Activated naive CD4-positive, alpha-beta T cell treated with anti-CD3 and anti-CD28 coated beads, Interleukin-2, amount 50 U/mL, for 24 hours (primary cell): ENCODE measurements around the gene DGLUCY.
A peak's percentile ranks its signal among the peaks of the same experiment; 100 is the strongest.
"Not testable (repeated sequence)": the region's sequence is repeated elsewhere in the genome, so short reads cannot be mapped to it uniquely, and the experiment has no call there.

Experiments
- H3K27ac Mint-ChIP-seq: one replicate; pipeline ENCODE4 v1.8.0; 2021; ENCODE audit warnings: mild to moderate bottlenecking, mixed read lengths
- H3K27me3 Mint-ChIP-seq: one replicate; pipeline ENCODE4 v1.8.0; 2021; ENCODE audit warnings: mixed read lengths
- H3K36me3 Mint-ChIP-seq: one replicate; pipeline ENCODE4 v1.8.0; 2021; ENCODE audit warnings: mixed read lengths
- H3K4me1 Mint-ChIP-seq: one replicate; pipeline ENCODE4 v1.8.0; 2021; ENCODE audit warnings: mixed read lengths
- H3K4me3 Mint-ChIP-seq: one replicate; pipeline ENCODE4 v1.8.0; 2021; ENCODE audit warnings: mild to moderate bottlenecking, mixed read lengths
- H3K9me3 Mint-ChIP-seq: one replicate; pipeline ENCODE4 v1.8.0; 2021; ENCODE audit warnings: mixed read lengths

The DGLUCY gene

DNA sequence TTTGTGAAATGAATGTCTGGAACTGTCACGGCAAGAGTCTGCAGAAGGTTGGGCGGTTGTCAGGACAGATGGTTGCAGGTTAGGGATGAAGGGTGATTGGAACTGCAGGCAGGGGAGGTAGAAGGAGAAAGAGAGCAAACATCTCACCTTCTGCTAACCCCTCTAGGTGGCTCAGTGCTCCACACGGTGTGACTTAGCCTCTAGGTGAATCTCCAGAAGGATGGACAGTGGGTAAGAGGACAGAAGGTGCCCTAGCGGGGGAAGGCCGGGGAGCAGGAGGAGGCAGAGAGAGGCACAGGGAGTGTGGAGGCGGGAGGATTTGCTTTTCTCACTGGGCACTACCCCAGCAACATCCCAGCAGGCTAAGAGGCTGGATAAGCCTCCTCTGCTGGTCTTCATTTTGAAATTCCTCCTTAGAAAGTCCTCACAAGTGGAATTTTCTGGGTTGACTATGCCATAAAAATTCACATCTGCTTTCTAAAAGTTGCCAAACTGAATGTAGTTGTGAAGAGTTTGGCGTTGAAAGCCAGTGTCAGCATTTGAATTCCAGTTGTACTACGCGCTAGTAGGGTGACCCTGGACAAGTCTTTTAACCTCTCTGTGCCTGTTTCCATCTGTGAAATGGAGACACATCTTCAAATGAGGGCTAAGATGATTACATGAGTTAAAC lies 141.3 kb downstream of the DGLUCY start:
- no peaks in the 10 kb centered on the region for H3K36me3 Mint-ChIP-seq
- peak overlapping the region; percentile 76 for H3K27ac Mint-ChIP-seq
- H3K27me3 Mint-ChIP-seq: no peaks in the 10 kb centered on the region
- no peaks in the 10 kb centered on the region for H3K9me3 Mint-ChIP-seq
- H3K4me3 Mint-ChIP-seq: peak overlapping the region; percentile 87
- peaks cover 67% of the 10 kb centered on the region for H3K4me1 Mint-ChIP-seq

DNA sequence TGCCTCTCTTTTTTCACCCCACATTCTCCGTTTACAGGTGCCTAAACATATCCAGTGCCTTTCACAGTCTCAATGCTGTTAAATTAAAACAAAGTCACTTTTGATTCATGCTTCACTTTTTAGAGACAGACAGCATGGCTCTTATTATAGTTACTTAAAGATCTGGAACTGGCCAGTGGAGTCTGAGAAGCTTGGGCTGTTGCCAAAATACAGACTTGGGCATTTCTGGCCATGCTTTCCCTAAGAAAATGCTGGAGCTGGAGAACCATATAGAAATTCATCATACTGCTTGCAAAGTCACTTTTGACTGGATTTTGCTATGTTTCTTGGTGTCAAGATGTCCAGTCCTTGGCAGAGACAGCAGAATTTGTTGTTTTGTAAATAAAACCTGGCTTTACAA lies 142.8 kb downstream of the DGLUCY start:
- Mint-ChIP-seq H3K9me3 (no peaks in the 10 kb centered on the region), H3K36me3 (no peaks in the 10 kb centered on the region), H3K27me3 (no peaks in the 10 kb centered on the region), H3K4me1 (peaks cover 64% of the 10 kb centered on the region), H3K27ac (no peak overlapping the region), H3K4me3 (no peak overlapping the region)

DNA sequence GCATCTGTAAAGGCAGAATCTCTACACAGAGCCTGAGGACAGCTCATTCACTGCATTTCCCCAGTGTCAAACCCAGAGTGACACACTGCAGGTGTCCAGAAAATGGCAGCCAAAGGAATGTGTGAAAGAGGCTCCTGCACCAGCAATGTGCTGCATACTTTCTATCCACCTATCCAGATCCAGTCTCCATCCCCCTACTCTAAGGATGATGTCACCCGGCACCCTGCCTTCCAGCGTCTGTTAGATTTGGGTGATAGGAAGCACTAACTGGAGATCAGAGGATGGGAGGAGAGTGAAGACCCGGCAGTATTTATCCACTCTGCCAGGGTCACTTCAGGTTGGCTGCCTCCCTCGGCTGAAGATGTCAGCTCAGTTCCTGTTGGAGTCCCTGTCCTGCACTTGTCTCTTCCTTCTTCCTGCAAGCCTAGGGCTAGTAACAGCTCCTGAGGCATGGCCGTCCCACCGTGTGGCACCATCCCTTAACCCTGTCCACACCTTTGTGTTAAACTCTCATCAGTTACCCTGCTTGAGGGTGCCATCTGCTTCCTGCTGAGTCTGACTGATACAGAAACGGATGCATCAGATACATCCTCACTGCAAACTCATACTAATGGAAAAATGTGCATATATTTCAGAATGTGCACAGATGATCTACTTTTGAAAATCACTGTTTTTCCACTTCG lies 143.6 kb downstream of the DGLUCY start:
- Mint-ChIP-seq H3K4me1 (peaks cover 57% of the 10 kb centered on the region), H3K27me3 (no peaks in the 10 kb centered on the region), H3K9me3 (no peaks in the 10 kb centered on the region), H3K27ac (no peak overlapping the region), H3K4me3 (no peak overlapping the region), H3K36me3 (no peaks in the 10 kb centered on the region)

DNA sequence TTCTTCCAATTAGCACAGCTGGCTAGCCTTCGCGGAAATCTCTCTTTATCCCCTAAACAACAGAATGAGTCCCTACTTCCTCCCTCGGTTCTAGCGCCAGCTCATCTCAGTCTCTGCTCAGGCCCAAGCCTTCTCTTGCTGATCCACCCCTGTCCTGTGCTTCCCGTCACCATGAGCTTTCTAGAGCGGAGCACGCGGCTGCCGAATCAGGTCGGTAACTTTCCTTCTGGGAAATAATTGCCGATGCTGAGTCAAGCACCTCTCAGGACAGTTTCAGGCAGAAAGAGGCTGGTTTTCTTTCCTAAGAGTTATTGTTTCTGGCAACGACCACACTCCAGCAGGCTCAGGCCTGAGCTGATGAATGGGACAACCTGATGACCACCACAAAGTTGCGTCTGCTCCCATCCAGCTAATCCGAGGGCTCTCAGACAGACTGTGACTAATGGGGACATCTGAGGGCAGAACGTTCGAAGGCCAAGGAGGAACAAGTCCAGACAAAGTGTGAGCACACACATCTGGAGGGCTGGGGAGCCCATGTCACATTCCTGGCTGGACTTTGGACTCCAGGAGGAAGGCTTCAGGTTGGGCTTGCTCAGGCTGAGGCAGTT lies 144.2 kb downstream of the DGLUCY start:
- Mint-ChIP-seq H3K9me3 (no peaks in the 10 kb centered on the region), H3K4me3 (no peak overlapping the region), H3K4me1 (peaks cover 56% of the 10 kb centered on the region), H3K27ac (no peak overlapping the region), H3K27me3 (no peaks in the 10 kb centered on the region), H3K36me3 (no peaks in the 10 kb centered on the region)

DNA sequence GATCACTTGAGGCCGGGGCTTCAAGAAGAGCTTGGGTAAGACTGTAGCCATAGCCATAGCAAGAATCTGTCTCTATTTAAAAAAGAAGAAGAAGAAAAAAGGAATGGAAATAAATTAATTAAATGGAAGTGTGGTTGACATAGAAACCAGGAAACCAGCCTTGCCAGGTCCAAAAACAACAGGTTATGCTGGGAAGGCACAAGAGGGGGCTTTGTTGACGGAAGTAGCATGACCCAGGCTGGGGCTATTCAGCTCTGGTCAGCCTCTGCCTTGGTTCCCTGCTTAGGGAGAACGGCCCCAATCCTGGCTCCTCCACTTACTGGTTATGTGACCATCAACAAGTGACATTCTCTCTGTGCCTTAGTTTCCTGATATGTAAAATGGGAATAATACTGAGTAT lies 145.0 kb downstream of the DGLUCY start:
- no peak overlapping the region for H3K4me3 Mint-ChIP-seq
- H3K27me3 Mint-ChIP-seq: no peaks in the 10 kb centered on the region
- H3K36me3 Mint-ChIP-seq: no peaks in the 10 kb centered on the region
- no peaks in the 10 kb centered on the region for H3K9me3 Mint-ChIP-seq
- H3K27ac Mint-ChIP-seq: peak overlapping the region; percentile 17
- peaks cover 63% of the 10 kb centered on the region for H3K4me1 Mint-ChIP-seq

DNA sequence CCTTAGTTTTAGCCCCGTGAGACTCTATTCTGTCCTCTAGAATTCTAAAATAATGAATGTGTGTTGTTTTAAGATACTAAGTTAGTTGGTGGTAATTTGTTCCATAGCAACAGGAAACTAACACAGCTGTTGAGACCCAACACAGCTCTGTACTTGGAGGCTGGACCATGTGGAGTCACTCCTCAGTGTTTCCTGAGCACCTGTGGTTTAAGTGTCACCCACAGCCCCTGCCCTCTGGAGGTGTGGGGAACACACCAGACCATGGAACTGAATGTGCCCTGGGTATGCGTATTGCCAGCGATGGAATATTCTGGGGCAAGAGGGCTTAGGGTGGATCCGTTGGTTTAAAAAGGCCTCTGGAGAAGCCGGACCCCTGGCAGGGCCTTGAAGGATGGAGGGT lies 147.2 kb downstream of the DGLUCY start:
- Mint-ChIP-seq H3K27me3 (no peaks in the 10 kb centered on the region), H3K4me3 (peak overlapping the region; percentile 15), H3K4me1 (peaks cover 60% of the 10 kb centered on the region), H3K27ac (peak overlapping the region; percentile 16), H3K9me3 (no peaks in the 10 kb centered on the region), H3K36me3 (no peaks in the 10 kb centered on the region)

DNA sequence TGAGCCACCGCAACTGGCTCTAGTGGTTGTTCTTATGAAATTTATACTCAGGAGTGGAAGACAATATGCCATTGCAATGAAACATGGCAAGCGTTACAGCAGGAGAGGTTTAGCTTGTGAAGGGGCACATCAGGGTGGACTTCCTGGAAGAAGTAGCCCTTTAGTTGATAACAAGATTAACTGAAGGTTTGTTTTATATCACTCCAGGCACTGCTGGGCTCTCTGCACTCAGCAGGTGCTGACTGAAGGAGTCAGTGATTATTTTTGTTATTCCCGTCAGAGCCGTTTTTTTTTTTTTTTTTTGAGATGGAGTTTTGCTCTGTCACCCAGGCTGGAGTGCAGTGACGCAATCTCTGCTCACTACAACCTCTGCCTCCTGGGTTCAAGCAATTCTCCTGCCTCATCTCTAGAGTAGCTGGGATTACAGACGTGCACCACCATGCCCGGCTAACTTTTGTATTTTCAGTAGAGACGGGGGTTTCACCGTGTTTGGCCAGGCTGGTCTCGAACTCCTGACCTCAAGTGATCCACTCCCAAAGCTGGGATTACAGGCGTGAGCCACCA lies 148.2 kb downstream of the DGLUCY start:
- no peaks in the 10 kb centered on the region for H3K27me3 Mint-ChIP-seq
- H3K4me3 Mint-ChIP-seq: no peak overlapping the region
- H3K9me3 Mint-ChIP-seq: no peaks in the 10 kb centered on the region
- no peak overlapping the region for H3K27ac Mint-ChIP-seq
- H3K4me1 Mint-ChIP-seq: peaks cover 55% of the 10 kb centered on the region
- H3K36me3 Mint-ChIP-seq: no peaks in the 10 kb centered on the region

DNA sequence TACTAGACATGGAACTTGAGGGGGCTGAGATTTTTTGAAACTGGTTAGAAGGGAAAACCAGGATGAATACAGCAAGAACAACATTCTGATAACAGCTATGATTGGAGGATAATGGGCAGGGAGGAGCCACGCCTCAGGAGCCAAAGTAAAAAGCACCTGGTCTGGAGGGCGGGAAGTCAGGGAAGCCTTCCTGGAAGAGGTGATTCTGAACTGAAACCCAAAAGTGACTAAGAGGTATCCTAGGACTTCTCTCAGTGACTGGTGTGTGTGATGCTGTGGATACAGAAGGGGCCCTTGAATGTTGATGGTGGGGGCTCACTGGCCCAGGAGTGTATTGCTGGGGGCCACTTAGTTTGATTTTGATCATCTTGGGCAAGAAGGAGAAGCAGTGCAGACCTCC lies 149.5 kb downstream of the DGLUCY start:
- H3K4me3 Mint-ChIP-seq: peak overlapping the region; percentile 77
- peaks cover 2% of the 10 kb centered on the region for H3K36me3 Mint-ChIP-seq
- no peaks in the 10 kb centered on the region for H3K9me3 Mint-ChIP-seq
- H3K4me1 Mint-ChIP-seq: peaks cover 57% of the 10 kb centered on the region
- no peaks in the 10 kb centered on the region for H3K27me3 Mint-ChIP-seq
- H3K27ac Mint-ChIP-seq: peak overlapping the region; percentile 77

DNA sequence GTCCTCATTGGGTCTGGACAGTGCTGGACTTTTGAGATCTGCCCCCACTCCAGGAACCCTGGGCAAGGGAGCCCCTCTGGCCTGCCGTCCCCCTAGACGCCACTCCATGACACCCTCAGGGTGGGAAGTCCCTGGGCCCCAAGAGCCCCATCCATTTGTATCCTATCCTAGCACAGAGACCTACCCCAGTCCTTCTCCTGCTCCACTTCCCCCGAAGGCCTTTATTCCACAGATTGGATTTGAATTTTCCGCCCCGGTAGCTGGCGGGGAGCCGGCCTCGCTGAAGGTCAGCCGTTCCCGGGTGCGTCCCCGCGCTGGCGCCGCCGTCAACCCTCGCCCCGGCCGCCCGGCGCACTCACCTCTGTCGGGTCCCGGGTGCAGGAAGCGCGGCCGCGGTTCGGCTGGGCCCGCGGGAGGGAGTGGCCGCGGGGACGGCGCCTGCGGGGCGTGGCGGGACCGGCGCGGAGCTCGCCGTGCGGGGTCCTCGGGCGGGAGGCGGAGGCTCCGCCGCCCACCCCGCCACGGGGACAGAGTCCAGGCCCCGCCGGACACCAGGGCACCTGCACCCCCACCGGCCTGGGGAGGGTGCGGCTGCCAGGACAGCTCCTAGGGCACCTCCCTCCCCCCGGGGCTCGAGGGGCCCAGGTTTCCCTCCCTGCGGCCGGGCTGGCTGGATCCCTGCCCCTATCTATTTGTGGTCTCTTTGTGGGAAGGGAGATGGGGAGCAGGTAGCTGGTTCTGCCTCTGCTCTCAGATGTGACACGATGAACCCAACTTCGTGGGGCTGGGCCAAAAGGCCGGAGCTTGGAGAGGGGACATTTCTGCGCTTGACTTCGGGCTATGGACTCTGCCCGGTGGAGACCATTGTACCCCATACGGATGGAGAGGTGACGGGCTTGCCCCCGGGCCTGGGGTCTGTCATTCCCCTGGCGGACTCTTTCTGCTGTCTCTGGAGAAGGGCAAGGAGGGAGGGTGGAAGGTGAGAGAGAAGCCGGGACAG lies 150.6 kb downstream of the DGLUCY start:
- Mint-ChIP-seq H3K27ac (peak overlapping the region; percentile 65), H3K36me3 (peaks cover 5% of the 10 kb centered on the region), H3K4me3 (peak overlapping the region; percentile 79), H3K4me1 (peaks cover 60% of the 10 kb centered on the region), H3K9me3 (no peaks in the 10 kb centered on the region), H3K27me3 (no peaks in the 10 kb centered on the region)

DNA sequence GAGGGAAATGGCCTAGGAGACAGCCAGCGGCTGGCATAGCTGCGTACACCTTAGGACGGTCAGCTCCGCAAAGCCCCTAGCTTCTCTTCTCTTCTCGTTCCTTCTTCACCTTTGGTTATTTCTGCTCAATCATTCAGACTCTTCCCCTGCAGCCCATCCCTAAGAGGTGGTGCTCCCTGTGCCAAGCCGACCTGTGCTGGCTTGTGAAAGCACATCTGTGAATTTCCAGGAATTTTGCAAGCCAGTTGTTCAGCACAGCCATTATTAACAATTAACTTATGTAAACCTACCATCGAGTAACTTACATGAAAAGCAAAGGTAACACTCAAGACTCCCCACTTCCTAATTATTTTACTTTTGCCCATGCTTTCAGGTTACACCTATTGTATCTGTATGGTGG lies 151.5 kb downstream of the DGLUCY start:
- Mint-ChIP-seq H3K4me3 (peak overlapping the region; percentile 76), H3K27ac (peak overlapping the region; percentile 95), H3K36me3 (peaks cover 7% of the 10 kb centered on the region), H3K4me1 (peaks cover 64% of the 10 kb centered on the region), H3K27me3 (no peaks in the 10 kb centered on the region), H3K9me3 (no peaks in the 10 kb centered on the region)

DNA sequence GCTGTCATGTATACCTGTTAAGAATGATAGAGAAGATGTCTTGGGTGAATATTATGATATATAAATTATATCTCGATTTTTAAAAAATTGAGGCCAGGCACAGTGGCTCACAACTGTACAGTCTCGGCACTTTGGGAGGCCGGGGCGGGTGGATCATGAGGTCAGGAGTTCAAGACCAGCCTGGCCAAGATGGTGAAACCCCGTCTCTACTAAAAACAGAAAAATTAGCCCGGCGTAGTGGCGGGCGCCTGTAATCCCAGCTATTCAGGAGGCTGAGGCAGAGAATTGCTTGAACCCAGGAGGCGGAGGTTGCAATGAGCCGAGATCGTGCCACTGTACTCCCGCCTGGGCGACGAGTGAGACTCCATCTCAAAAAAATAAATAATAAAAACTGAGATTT lies 152.4 kb downstream of the DGLUCY start:
- H3K9me3 Mint-ChIP-seq, H3K36me3 Mint-ChIP-seq, H3K27me3 Mint-ChIP-seq: not testable (repeated sequence)
- Mint-ChIP-seq H3K4me1 (peaks cover 57% of the 10 kb centered on the region), H3K4me3 (peak overlapping the region; percentile 76), H3K27ac (peak overlapping the region; percentile 95)

DNA sequence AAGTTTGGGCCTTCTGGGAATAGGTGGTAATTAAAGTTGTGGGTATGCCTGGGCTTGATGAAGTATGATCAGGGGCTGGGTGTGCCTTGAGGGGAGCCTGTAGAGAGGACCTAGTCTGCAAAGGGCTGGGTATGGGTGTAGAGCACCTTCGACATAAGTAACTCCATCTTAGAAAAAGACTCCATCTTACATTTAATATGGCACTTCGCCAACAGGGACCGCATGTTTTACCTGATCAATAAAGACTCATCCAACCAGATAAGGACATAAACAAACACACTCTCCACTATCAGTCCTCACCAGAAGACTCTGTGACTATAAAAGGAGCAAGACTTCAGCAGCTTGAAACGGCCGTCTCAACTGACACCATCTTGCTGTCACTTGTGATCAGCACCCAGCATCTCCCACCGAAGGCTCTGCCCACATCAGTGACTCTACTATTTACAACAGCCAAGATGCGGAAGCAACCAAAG lies 154.1 kb downstream of the DGLUCY start:
- peaks cover 54% of the 10 kb centered on the region for H3K4me1 Mint-ChIP-seq
- no peaks in the 10 kb centered on the region for H3K9me3 Mint-ChIP-seq
- no peak overlapping the region for H3K4me3 Mint-ChIP-seq
- peak overlapping the region; percentile 31 for H3K27ac Mint-ChIP-seq
- H3K36me3 Mint-ChIP-seq: peaks cover 12% of the 10 kb centered on the region
- no peaks in the 10 kb centered on the region for H3K27me3 Mint-ChIP-seq

DNA sequence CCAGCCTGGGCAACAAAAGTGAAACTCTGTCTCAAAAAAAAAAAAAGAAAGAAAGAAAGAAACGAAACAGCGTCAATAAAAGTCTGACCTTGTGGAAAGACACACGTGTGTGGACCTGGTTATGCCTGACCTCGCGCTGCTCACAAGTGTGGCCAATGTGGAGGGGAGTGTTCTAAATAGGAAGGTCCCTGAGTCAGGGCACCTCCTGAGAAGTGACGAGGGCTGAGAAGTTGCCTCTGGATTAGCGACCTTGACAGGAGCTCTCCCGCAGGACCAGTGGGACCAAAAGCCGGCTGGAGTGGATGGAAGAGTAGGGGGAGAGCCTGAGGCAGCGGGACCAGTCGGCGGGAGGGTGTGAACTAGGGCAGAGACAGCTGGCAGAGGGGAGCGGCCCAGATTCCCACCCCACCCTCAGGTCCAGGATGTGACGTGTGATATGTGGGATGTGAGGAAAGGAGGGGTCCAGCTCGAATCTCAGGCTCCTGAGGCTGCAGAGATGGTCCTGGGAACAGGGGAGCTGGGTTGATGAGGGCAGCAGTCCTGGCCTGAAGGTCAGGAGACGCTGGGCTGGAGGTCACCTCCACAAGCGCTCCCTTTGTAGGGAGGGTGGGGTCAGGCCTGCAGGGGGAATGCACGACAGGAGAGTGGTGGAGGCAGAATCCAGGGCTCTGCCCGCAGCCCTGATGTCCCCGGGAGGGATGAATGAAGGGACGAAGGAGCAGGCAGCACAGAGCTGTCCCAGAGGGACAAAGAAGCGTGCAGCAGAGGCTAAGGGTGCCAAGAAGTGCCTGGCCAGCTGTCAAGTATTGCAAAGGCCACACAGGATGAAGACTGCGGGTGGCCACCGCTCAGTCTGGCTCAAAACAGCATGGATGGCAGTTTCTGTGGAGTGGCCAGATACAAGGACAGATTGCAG lies 155.5 kb downstream of the DGLUCY start:
- H3K4me3 Mint-ChIP-seq: no peak overlapping the region
- no peak overlapping the region for H3K27ac Mint-ChIP-seq
- peaks cover 43% of the 10 kb centered on the region for H3K4me1 Mint-ChIP-seq
- H3K36me3 Mint-ChIP-seq: peaks cover 12% of the 10 kb centered on the region
- no peaks in the 10 kb centered on the region for H3K9me3 Mint-ChIP-seq
- H3K27me3 Mint-ChIP-seq: no peaks in the 10 kb centered on the region

DNA sequence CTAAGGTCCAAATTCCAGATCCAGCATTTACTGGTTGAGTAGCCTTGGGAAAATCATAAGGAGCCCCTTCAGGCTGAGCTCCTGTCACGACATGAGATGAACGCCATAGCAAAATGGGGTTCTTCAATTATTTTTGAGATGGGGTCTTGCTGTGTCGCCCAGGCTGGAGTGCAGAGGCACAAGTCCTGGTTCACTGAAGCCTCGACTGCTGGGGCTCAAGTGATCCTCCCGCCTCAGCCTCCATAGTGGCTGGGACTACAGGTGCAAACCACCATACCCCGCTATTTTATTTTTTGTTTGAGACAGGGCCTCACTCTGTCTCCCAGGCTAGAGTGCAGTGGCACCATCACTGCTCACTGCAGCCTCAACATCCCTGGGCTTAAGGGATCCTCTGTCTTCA lies 156.3 kb downstream of the DGLUCY start:
- Mint-ChIP-seq H3K4me1 (peaks cover 39% of the 10 kb centered on the region), H3K27me3 (no peaks in the 10 kb centered on the region), H3K36me3 (peaks cover 12% of the 10 kb centered on the region), H3K27ac (no peak overlapping the region), H3K9me3 (no peaks in the 10 kb centered on the region), H3K4me3 (no peak overlapping the region)
